Measurements from ENCODE around the gene CAND2.

The CAND2 gene

GRCh38 chr3:12759693-12760565 is 36.6 kb upstream of the CAND2 start:
- TF ChIP-seq CTCF (IDR thresholded peaks at IDR 0.05) = no peak

- TF ChIP-seq CTCF (IDR thresholded peaks at IDR 0.05) = no peak
Observed at GRCh38 chr3:12764171-12764776, 32.2 kb upstream of the CAND2 start.

GRCh38 chr3:12766541-12766940 is 29.9 kb upstream of the CAND2 start:
- no peak for TF ChIP-seq CTCF (IDR thresholded peaks at IDR 0.05)

- no peak for TF ChIP-seq CTCF (IDR thresholded peaks at IDR 0.05)
Observed at GRCh38 chr3:12768579-12769527, 27.6 kb upstream of the CAND2 start.

- TF ChIP-seq CTCF (IDR thresholded peaks at IDR 0.05) = no peak
Observed at GRCh38 chr3:12769761-12770160, 26.7 kb upstream of the CAND2 start.

GRCh38 chr3:12771236-12771635 is 25.2 kb upstream of the CAND2 start:
- TF ChIP-seq CTCF (IDR thresholded peaks at IDR 0.05) = no peak

- no peak for TF ChIP-seq CTCF (IDR thresholded peaks at IDR 0.05)
Observed at GRCh38 chr3:12772462-12772861, 24.0 kb upstream of the CAND2 start.

Data from LNCAP (cell line).